WTC11 (cell line): ENCODE data around the gene PLEKHA5. TPM values are rescaled to one million over a fixed set of nuclear protein-coding genes. Genes with fewer than 3 reads are reported as not detected.

ENCODE experiments used
- ATAC-seq: fragments of 200-7000 bp; cut with Tn5 transposase; 2 replicates; pipeline ENCODE4 v1.10.0; 2021; ENCODE audit warnings: mild to moderate bottlenecking, moderate library complexity
- CTCF ChIA-PET: fragments of 300-600 bp; sonication (Branson Sonifier 250); formaldehyde crosslinking; loops from one replicate; lab custom pipeline; 2021; ENCODE audit warnings: antibody characterized with exemption; lab: Charles Lee
- POLR2A ChIA-PET: fragments of 350-600 bp; sonication (Branson Sonifier 250); formaldehyde crosslinking; loops from one replicate; lab custom pipeline; 2021; ENCODE audit warnings: antibody characterized with exemption; lab: Charles Lee
- DNase-seq: peaks from one replicate; pipeline ENCODE4 v3.0.0; 2021; ENCODE audit warnings: low spot score
- H3K27ac Mint-ChIP-seq: 2 replicates; pipeline ENCODE4 v1.8.0; 2021; ENCODE audit warnings: mixed read lengths
- H3K27me3 Mint-ChIP-seq: 2 replicates; pipeline ENCODE4 v1.8.0; 2021; ENCODE audit warnings: low read depth, mild to moderate bottlenecking, moderate library complexity, mixed read lengths
- H3K36me3 Mint-ChIP-seq: 2 replicates; pipeline ENCODE4 v1.8.0; 2021; ENCODE audit warnings: mixed read lengths
- H3K4me1 Mint-ChIP-seq: 2 replicates; pipeline ENCODE4 v1.8.0; 2022; ENCODE audit warnings: mixed read lengths
- H3K4me3 Mint-ChIP-seq: 2 replicates; pipeline ENCODE4 v1.8.0; 2021; ENCODE audit warnings: mild to moderate bottlenecking, moderate library complexity, mixed read lengths
- H3K9me3 Mint-ChIP-seq: 2 replicates; pipeline ENCODE4 v1.8.0; 2021; ENCODE audit warnings: mixed read lengths
- AR ChIP-seq: fragments of 250-450 bp; sonication (Bioruptor Pico); IDR thresholded peaks from 2 replicates; pipeline ENCODE4 v1.9.0; 2021; ENCODE audit warnings: mild to moderate bottlenecking
- ARID4B ChIP-seq: sonication (generic); formaldehyde crosslinking; IDR thresholded peaks from 2 replicates; pipeline ENCODE4 v1.8.0; 2023; ENCODE audit warnings: missing genetic modification reagents, mild to moderate bottlenecking, borderline replicate concordance
- CREM ChIP-seq: sonication (generic); formaldehyde crosslinking; IDR thresholded peaks from 2 replicates; pipeline ENCODE4 v1.8.1; 2022; ENCODE audit warnings: mild to moderate bottlenecking, missing genetic modification reagents, moderate library complexity
- ELF4 ChIP-seq: sonication (generic); formaldehyde crosslinking; IDR thresholded peaks from 2 replicates; pipeline ENCODE4 v1.8.1; 2022; ENCODE audit warnings: low read depth, mild to moderate bottlenecking, moderate library complexity, missing genetic modification reagents
- ESRRA ChIP-seq: sonication (generic); formaldehyde crosslinking; IDR thresholded peaks from 2 replicates; pipeline ENCODE4 v1.8.1; 2022; ENCODE audit warnings: mild to moderate bottlenecking, missing genetic modification reagents, borderline replicate concordance
- FOXP4 ChIP-seq: sonication (generic); formaldehyde crosslinking; IDR thresholded peaks from 2 replicates; pipeline ENCODE4 v1.8.0; 2022; ENCODE audit warnings: mild to moderate bottlenecking, missing genetic modification reagents
- GTF2I ChIP-seq: fragments of 250-450 bp; sonication (Bioruptor Pico); conservative IDR thresholded peaks from 2 replicates; pipeline ENCODE4 v1.4.0; 2021; ENCODE audit warnings: mild to moderate bottlenecking
- HMGA2 ChIP-seq: fragments of 250-450 bp; sonication (Bioruptor Pico); IDR thresholded peaks from 2 replicates; pipeline ENCODE4 v1.4.0; 2021; ENCODE audit warnings: mild to moderate bottlenecking, moderate library complexity
- MLX ChIP-seq: sonication (generic); formaldehyde crosslinking; IDR thresholded peaks from 2 replicates; pipeline ENCODE4 v1.8.1; 2023; ENCODE audit warnings: mild to moderate bottlenecking, missing genetic modification reagents, moderate library complexity
- MYBL2 ChIP-seq: sonication (generic); formaldehyde crosslinking; IDR thresholded peaks from 2 replicates; pipeline ENCODE4 v1.8.1; 2023; ENCODE audit warnings: mild to moderate bottlenecking, moderate library complexity, missing genetic modification reagents
- NFYB ChIP-seq: sonication (generic); formaldehyde crosslinking; conservative IDR thresholded peaks from 2 replicates; pipeline ENCODE4 v1.8.0; 2022; ENCODE audit warnings: low read depth, missing genetic modification reagents
- OVOL2 ChIP-seq: fragments of 250-450 bp; sonication (Bioruptor Pico); IDR thresholded peaks from 2 replicates; pipeline ENCODE4 v1.9.0; 2021; ENCODE audit warnings: mild to moderate bottlenecking, borderline replicate concordance
- TCF7 ChIP-seq: sonication (generic); formaldehyde crosslinking; IDR thresholded peaks from 2 replicates; pipeline ENCODE4 v1.8.0; 2022; ENCODE audit warnings: mild to moderate bottlenecking, low read depth, missing genetic modification reagents, moderate library complexity
- ZBTB21 ChIP-seq: sonication (generic); formaldehyde crosslinking; IDR thresholded peaks from 2 replicates; pipeline ENCODE4 v1.8.1; 2023; ENCODE audit warnings: mild to moderate bottlenecking, missing genetic modification reagents, borderline replicate concordance
- ZNF416 ChIP-seq: fragments of 250-450 bp; sonication (Bioruptor Pico); IDR thresholded peaks from 2 replicates; pipeline ENCODE4 v1.9.0; 2021; ENCODE audit warnings: mild to moderate bottlenecking, inconsistent platforms
- ZNF532 ChIP-seq: fragments of 250-450 bp; sonication (Bioruptor Pico); IDR thresholded peaks from 2 replicates; pipeline ENCODE4 v1.9.0; 2021; ENCODE audit warnings: mild to moderate bottlenecking, borderline replicate concordance
- total RNA-seq: library from RNA; stranded (reverse); gene quantifications from 3 replicates; pipeline ENCODE4 v1.2.3, GENCODE V29; 2021
- TF ChIP-seq, protein P1 (sequence below): sonication (generic); formaldehyde crosslinking; conservative IDR thresholded peaks from 2 replicates; pipeline ENCODE4 v1.8.1; 2022; ENCODE audit warnings: mild to moderate bottlenecking, missing genetic modification reagents
- TF ChIP-seq, protein P2 (sequence below): sonication (generic); formaldehyde crosslinking; IDR thresholded peaks from 2 replicates; pipeline ENCODE4 v1.8.0; 2023; ENCODE audit warnings: missing genetic modification reagents
- TF ChIP-seq, protein P3 (sequence below): sonication (generic); formaldehyde crosslinking; IDR thresholded peaks from 2 replicates; pipeline ENCODE4 v1.8.0; 2022; ENCODE audit warnings: mild to moderate bottlenecking, missing genetic modification reagents

Gene PLEKHA5
- total RNA-seq, 1 experiment from 2014 or later: 61.1 TPM

- ATAC-seq (no peak), DNase-seq (no peak)
- POLR2A ChIA-PET: no interaction called here
- H3K27me3 Mint-ChIP-seq: no peaks in the 10 kb centered on the region
- CTCF ChIA-PET: no interaction called here
- no peak overlapping the region for H3K4me3 Mint-ChIP-seq
- H3K36me3 Mint-ChIP-seq: peaks cover 5% of the 10 kb centered on the region
- no peaks in the 10 kb centered on the region for H3K4me1 Mint-ChIP-seq
- TF ChIP-seq, protein P1, sequence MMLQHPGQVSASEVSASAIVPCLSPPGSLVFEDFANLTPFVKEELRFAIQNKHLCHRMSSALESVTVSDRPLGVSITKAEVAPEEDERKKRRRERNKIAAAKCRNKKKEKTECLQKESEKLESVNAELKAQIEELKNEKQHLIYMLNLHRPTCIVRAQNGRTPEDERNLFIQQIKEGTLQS (CRISPR knock-in tag): no peak
- TF ChIP-seq ZBTB21 (CRISPR knock-in tag) (no peak), FOXP4 (CRISPR knock-in tag) (no peak), OVOL2 (CRISPR knock-in tag) (no peak), ZNF532 (CRISPR knock-in tag) (no peak)
- H3K27ac Mint-ChIP-seq: no peak overlapping the region
- H3K9me3 Mint-ChIP-seq: peaks cover 20% of the 10 kb centered on the region
Measured at GRCh38 chr12:19080918-19081317, 48.6 kb upstream of the PLEKHA5 start.

DNA sequence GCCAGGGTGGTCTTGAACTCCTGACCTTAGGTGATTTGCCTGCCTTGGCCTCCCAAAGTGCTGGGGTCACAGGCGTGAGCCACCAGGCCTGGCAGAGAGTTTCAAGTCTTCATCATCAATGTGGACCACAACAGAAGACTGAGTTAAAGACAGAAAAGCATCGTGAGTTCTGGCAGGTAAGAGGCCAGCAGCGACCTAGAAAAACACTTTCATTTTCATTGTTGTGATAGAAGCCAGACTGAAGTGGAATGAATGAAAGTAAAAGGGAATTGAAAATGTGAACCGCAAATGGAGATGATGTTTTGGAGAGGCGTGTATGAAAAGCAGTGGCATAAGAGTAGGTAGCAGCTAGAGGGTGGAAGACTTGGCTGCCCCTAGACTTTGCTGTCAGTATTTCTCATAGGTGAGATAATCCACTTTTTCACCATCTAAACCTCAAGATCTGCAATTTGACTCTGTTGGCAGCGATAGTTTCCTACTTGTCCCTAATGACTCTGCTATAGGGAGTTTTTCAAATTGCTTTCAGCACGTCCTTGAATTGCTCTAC, 47.1 kb upstream of the PLEKHA5 start:
- CTCF ChIA-PET: no interaction called here
- Mint-ChIP-seq H3K4me1 (no peaks in the 10 kb centered on the region), H3K4me3 (no peak overlapping the region), H3K9me3 (peaks cover 20% of the 10 kb centered on the region), H3K27ac (no peak overlapping the region), H3K27me3 (no peaks in the 10 kb centered on the region), H3K36me3 (peaks cover 5% of the 10 kb centered on the region)
- no peak for DNase-seq
- ATAC-seq: no peak
- POLR2A ChIA-PET: no interaction called here
- no peak for TF ChIP-seq ELF4 (CRISPR knock-in tag)
- no peak for TF ChIP-seq ARID4B
- no peak for TF ChIP-seq ESRRA (CRISPR knock-in tag)
- no peak for TF ChIP-seq ZNF416 (CRISPR knock-in tag)
- TF ChIP-seq, protein P2, sequence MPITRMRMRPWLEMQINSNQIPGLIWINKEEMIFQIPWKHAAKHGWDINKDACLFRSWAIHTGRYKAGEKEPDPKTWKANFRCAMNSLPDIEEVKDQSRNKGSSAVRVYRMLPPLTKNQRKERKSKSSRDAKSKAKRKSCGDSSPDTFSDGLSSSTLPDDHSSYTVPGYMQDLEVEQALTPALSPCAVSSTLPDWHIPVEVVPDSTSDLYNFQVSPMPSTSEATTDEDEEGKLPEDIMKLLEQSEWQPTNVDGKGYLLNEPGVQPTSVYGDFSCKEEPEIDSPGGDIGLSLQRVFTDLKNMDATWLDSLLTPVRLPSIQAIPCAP (CRISPR knock-in tag): no peak
- TF ChIP-seq AR: no peak
- TF ChIP-seq TCF7 (CRISPR knock-in tag): no peak
- TF ChIP-seq NFYB (CRISPR knock-in tag): no peak
- TF ChIP-seq HMGA2 (CRISPR knock-in tag): no peak
- no peak for TF ChIP-seq GTF2I (CRISPR knock-in tag)
- TF ChIP-seq, protein P3, sequence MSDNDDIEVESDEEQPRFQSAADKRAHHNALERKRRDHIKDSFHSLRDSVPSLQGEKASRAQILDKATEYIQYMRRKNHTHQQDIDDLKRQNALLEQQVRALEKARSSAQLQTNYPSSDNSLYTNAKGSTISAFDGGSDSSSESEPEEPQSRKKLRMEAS (CRISPR knock-in tag): no peak
- TF ChIP-seq CREM (CRISPR knock-in tag): no peak
- TF ChIP-seq MLX (CRISPR knock-in tag): no peak
- TF ChIP-seq MYBL2 (CRISPR knock-in tag): no peak
